ENCODE measurements around the gene ANO4.

DNA sequence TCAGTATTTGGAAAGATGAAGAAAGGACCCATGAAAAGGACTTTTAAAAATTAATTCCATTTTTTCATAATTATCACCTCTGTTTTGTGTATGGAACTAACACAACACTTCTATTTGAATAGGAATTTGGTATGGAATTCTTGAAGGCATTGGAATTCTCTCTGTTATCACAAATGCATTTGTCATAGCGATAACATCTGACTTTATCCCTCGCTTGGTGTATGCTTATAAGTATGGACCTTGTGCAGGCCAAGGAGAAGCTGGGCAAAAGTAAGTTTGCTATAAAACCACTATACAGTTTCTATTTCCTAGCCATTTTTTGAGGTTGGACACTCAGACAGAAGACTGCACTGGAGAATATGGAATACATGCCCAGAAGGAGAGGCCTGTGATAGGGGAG is 316.9 kb downstream of the ANO4 start:
- no peak for TF ChIP-seq CTCF (IDR thresholded peaks at IDR 0.05)
- TF ChIP-seq POLR2A (IDR thresholded peaks at IDR 0.05), result no peak
- no peak for TF ChIP-seq POLR2AphosphoS5 (IDR thresholded peaks at IDR 0.05)

All from prostate gland (tissue), 2 donors.